H9 (cell line): ENCODE data around the gene SOX12. TPM values are rescaled to one million over a fixed set of nuclear protein-coding genes. Genes with fewer than 3 reads are reported as not detected.

Experiments used
- DNase-seq: peaks from one replicate; pipeline ENCODE4 v3.0.0-alpha.2; 2017
- H2AFZ ChIP-seq: one replicate; pipeline ENCODE4 v1.6.1; 2013; ENCODE audit warnings: mild to moderate bottlenecking, low read length, control low read depth, moderate library complexity
- H2AK5ac ChIP-seq: 2 replicates; pipeline ENCODE4 v1.6.1; 2013; ENCODE audit warnings: low read length, control low read depth, mixed read lengths; ENCODE audit not compliant: insufficient read length
- H2BK120ac ChIP-seq: one replicate; pipeline ENCODE4 v1.6.1; 2013; ENCODE audit warnings: low read depth, mild to moderate bottlenecking, low read length, control low read depth, inconsistent platforms; ENCODE audit not compliant: poor library complexity, severe bottlenecking
- H2BK12ac ChIP-seq: 2 replicates; pipeline ENCODE4 v1.6.1; 2013; ENCODE audit warnings: low read length, control low read depth, mixed read lengths, low read depth; ENCODE audit not compliant: insufficient read length
- H2BK15ac ChIP-seq: 2 replicates; pipeline ENCODE4 v1.6.1; 2013; ENCODE audit warnings: low read depth, low read length, control low read depth
- H2BK20ac ChIP-seq: one replicate; pipeline ENCODE4 v1.6.1; 2013; ENCODE audit warnings: low read depth, mild to moderate bottlenecking, low read length, control low read depth, inconsistent platforms; ENCODE audit not compliant: poor library complexity, severe bottlenecking
- H2BK5ac ChIP-seq: 2 replicates; pipeline ENCODE4 v1.6.1; 2013; ENCODE audit warnings: low read length, control low read depth, mixed read lengths; ENCODE audit not compliant: insufficient read length
- H3K14ac ChIP-seq: 2 replicates; pipeline ENCODE4 v1.6.1; 2013; ENCODE audit warnings: low read length, control low read depth; ENCODE audit not compliant: insufficient read depth
- H3K18ac ChIP-seq: 2 replicates; pipeline ENCODE4 v1.6.1; 2013; ENCODE audit warnings: low read depth, mild to moderate bottlenecking, mixed read lengths, low read length, control low read depth; ENCODE audit not compliant: insufficient read length
- H3K23ac ChIP-seq: 2 replicates; pipeline ENCODE4 v1.6.1; 2013; ENCODE audit warnings: low read length, control low read depth, mixed read lengths, low read depth; ENCODE audit not compliant: insufficient read length
- H3K23me2 ChIP-seq: 2 replicates; pipeline ENCODE4 v1.6.1; 2013; ENCODE audit warnings: low read depth, mild to moderate bottlenecking, mixed read lengths, low read length, control low read depth; ENCODE audit not compliant: insufficient read length, poor library complexity, severe bottlenecking
- H3K27ac ChIP-seq: 2 replicates; pipeline ENCODE4 v1.5.1; 2013; ENCODE audit warnings: low read length, control low read depth, mixed read lengths, low read depth; ENCODE audit not compliant: insufficient read length
- H3K27me3 ChIP-seq: 2 replicates; pipeline ENCODE4 v1.6.1; 2013; ENCODE audit warnings: low read length, control low read depth, inconsistent platforms; ENCODE audit not compliant: insufficient read depth
- H3K4ac ChIP-seq: 2 replicates; pipeline ENCODE4 v1.6.1; 2013; ENCODE audit warnings: low read depth, mild to moderate bottlenecking, control low read depth, inconsistent platforms, low read length, moderate library complexity
- H3K4me1 ChIP-seq: 2 replicates; pipeline ENCODE4 v1.6.1; 2013; ENCODE audit warnings: low read length, control low read depth, inconsistent platforms; ENCODE audit not compliant: insufficient read depth
- H3K4me2 ChIP-seq: 2 replicates; pipeline ENCODE4 v1.6.1; 2013; ENCODE audit warnings: low read length, control low read depth, mixed read lengths; ENCODE audit not compliant: insufficient read length, insufficient read depth
- H3K56ac ChIP-seq: 2 replicates; pipeline ENCODE4 v1.6.1; 2013; ENCODE audit warnings: low read depth, mild to moderate bottlenecking, mixed read lengths, low read length, control low read depth; ENCODE audit not compliant: insufficient read length
- H3K79me1 ChIP-seq: 2 replicates; pipeline ENCODE4 v1.6.1; 2013; ENCODE audit warnings: low read depth, mild to moderate bottlenecking, moderate library complexity, low read length, control low read depth, inconsistent platforms; ENCODE audit not compliant: insufficient read depth, poor library complexity, severe bottlenecking
- H3K79me2 ChIP-seq: 2 replicates; pipeline ENCODE4 v1.6.1; 2013; ENCODE audit warnings: low read length, control low read depth, inconsistent platforms; ENCODE audit not compliant: insufficient read depth
- H3K9ac ChIP-seq: 2 replicates; pipeline ENCODE4 v1.6.1; 2013; ENCODE audit warnings: low read length, control low read depth, mixed read lengths; ENCODE audit not compliant: insufficient read length; ENCODE audit errors: extremely low read depth
- H3K9me3 ChIP-seq: one replicate; pipeline ENCODE4 v1.6.1; 2013; ENCODE audit warnings: low read depth, low read length, inconsistent platforms; ENCODE audit not compliant: control insufficient read depth
- H3T11ph ChIP-seq: one replicate; pipeline ENCODE4 v1.6.1; 2013; ENCODE audit warnings: mild to moderate bottlenecking, low read length, control low read depth, inconsistent platforms
- H4K20me1 ChIP-seq: one replicate; pipeline ENCODE4 v1.6.1; 2013; ENCODE audit not compliant: control insufficient read depth, insufficient read length, insufficient read depth
- H4K5ac ChIP-seq: 2 replicates; pipeline ENCODE4 v1.6.1; 2013; ENCODE audit warnings: low read depth, mild to moderate bottlenecking, mixed read lengths, low read length, control low read depth; ENCODE audit not compliant: insufficient read length
- H4K8ac ChIP-seq: replicated peaks from 2 replicates; pipeline ENCODE4 v1.6.1; 2013; ENCODE audit warnings: low read length, control low read depth, mixed read lengths, low read depth; ENCODE audit not compliant: insufficient read length
- H4K91ac ChIP-seq: 2 replicates; pipeline ENCODE4 v1.6.1; 2013; ENCODE audit warnings: low read depth, mild to moderate bottlenecking, moderate library complexity, mixed read lengths, low read length, control low read depth; ENCODE audit not compliant: insufficient read length
- H3K27ac Mint-ChIP-seq, 3 experiments: 2 replicates in 2 of 3; 3 replicates in 1 of 3; pipeline ENCODE4 v1.8.0; 2020 to 2021; ENCODE audit warnings: mixed read lengths in 3 of 3, mild to moderate bottlenecking in 1 of 3, moderate library complexity in 1 of 3
- H3K27me3 Mint-ChIP-seq: 2 replicates; pipeline ENCODE4 v1.8.0; 2021; ENCODE audit warnings: low read depth, mild to moderate bottlenecking, moderate library complexity, mixed read lengths
- H3K36me3 Mint-ChIP-seq, 3 experiments: 2 replicates in 2 of 3; 3 replicates in 1 of 3; pipeline ENCODE4 v1.8.0; 2020 to 2021; ENCODE audit warnings: low read depth in 3 of 3, mixed read lengths in 3 of 3; ENCODE audit not compliant: insufficient read depth in 1 of 3
- H3K4me1 Mint-ChIP-seq, 2 experiments: 2 replicates each; pipeline ENCODE4 v1.8.0; 2020; ENCODE audit warnings: mixed read lengths in 2 of 2
- H3K4me3 Mint-ChIP-seq, 2 experiments: 2 replicates in 1 of 2; 3 replicates in 1 of 2; pipeline ENCODE4 v1.8.0; 2020 to 2021; ENCODE audit warnings: mild to moderate bottlenecking in 2 of 2, mixed read lengths in 2 of 2, moderate library complexity in 1 of 2
- H3K9me3 Mint-ChIP-seq, 2 experiments: 2 replicates in 1 of 2; 3 replicates in 1 of 2; pipeline ENCODE4 v1.8.0; 2020; ENCODE audit warnings: mild to moderate bottlenecking in 2 of 2, mixed read lengths in 2 of 2, moderate library complexity in 1 of 2
- CTCF ChIP-seq: fragments of 200-600 bp; sonication (generic); conservative IDR thresholded peaks from 3 replicates; pipeline ENCODE4 v1.8.0; 2021; ENCODE audit warnings: antibody characterized with exemption, mild to moderate bottlenecking
- WGBS: extraction: QIAGEN DNeasy Blood & Tissue Kit; methylation state at CpG from one replicate; pipeline ENCODE4 v1.1.7; 2013; ENCODE audit warnings: missing lambda C conversion rate, low lambda C conversion rate, mixed read lengths; ENCODE audit not compliant: insufficient read length; ENCODE audit errors: extremely low coverage; 5-methylcytosine and 5-hydroxymethylcytosine counted together
- total RNA-seq: library from RNA; stranded (reverse); gene quantifications from 2 replicates; pipeline ENCODE4 v1.2.1, GENCODE V29; 2021

The SOX12 gene
- total RNA-seq, 1 experiment from 2014 or later = 54.4 TPM

GRCh38 chr20:358891-359555 is 33.7 kb downstream of the SOX12 start:
- Histone ChIP-seq H3K56ac (no peak overlapping the region), H3K18ac (no peak overlapping the region), H3K79me1 (no peaks in the 10 kb centered on the region), H2BK12ac (no peak overlapping the region), H3K27me3 (no peaks in the 10 kb centered on the region), H2BK15ac (no peak overlapping the region), H3K4me2 (no peak overlapping the region), H3T11ph (no peak overlapping the region), H4K8ac (no peak overlapping the region), H2AFZ (no peak overlapping the region), H3K14ac (no peak overlapping the region), H3K23me2 (no peaks in the 10 kb centered on the region), H3K27ac (no peak overlapping the region), H3K9ac (no peak overlapping the region), H3K4ac (no peak overlapping the region), H2BK5ac (no peak overlapping the region), H4K91ac (no peak overlapping the region), H4K20me1 (no peaks in the 10 kb centered on the region), H3K4me1 (no peaks in the 10 kb centered on the region; the same call in 1 of the 2 replicates), H2BK20ac (no peak overlapping the region), H3K79me2 (no peaks in the 10 kb centered on the region), H4K5ac (no peak overlapping the region), H3K23ac (no peak overlapping the region), H2BK120ac (no peak overlapping the region), H2AK5ac (no peak overlapping the region), H3K9me3 (no peaks in the 10 kb centered on the region)
- no peaks in the 10 kb centered on the region for H3K36me3 Mint-ChIP-seq
- H3K27me3 Mint-ChIP-seq = peaks cover 11% of the 10 kb centered on the region
- H3K4me1 Mint-ChIP-seq = peaks cover 19 to 26% of the 10 kb centered on the region in 2 experiments
- DNase-seq = no peak
- WGBS = no CpG with 5 or more reads among the region's 4 CpGs
- no peak overlapping the region for H3K4me3 Mint-ChIP-seq
- TF ChIP-seq CTCF = no peak
- H3K9me3 Mint-ChIP-seq = no peaks in the 10 kb centered on the region
- H3K27ac Mint-ChIP-seq = no peak overlapping the region
